ENCODE results near the gene BCKDK. TPM values are rescaled to one million over a fixed set of nuclear protein-coding genes. Genes with fewer than 3 reads are reported as not detected.

BCKDK gene
- total RNA-seq, 1 donor from 2014 or later, result 37.0 TPM

- Mint-ChIP-seq H3K27me3 (ENCODE audit: low read depth) (no peaks in the 10 kb centered on the region), H3K4me3 (no peak overlapping the region), H3K4me1 (no peaks in the 10 kb centered on the region), H3K9me3 (no peaks in the 10 kb centered on the region), H3K36me3 (peaks cover 8% of the 10 kb centered on the region), H3K27ac (no peak overlapping the region)
- no peak for DNase-seq (ENCODE audit: low spot score in 2 of 2, unreplicated experiment in 2 of 2)
- TF ChIP-seq, protein P1, sequence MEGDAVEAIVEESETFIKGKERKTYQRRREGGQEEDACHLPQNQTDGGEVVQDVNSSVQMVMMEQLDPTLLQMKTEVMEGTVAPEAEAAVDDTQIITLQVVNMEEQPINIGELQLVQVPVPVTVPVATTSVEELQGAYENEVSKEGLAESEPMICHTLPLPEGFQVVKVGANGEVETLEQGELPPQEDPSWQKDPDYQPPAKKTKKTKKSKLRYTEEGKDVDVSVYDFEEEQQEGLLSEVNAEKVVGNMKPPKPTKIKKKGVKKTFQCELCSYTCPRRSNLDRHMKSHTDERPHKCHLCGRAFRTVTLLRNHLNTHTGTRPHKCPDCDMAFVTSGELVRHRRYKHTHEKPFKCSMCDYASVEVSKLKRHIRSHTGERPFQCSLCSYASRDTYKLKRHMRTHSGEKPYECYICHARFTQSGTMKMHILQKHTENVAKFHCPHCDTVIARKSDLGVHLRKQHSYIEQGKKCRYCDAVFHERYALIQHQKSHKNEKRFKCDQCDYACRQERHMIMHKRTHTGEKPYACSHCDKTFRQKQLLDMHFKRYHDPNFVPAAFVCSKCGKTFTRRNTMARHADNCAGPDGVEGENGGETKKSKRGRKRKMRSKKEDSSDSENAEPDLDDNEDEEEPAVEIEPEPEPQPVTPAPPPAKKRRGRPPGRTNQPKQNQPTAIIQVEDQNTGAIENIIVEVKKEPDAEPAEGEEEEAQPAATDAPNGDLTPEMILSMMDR (IDR thresholded peaks at IDR 0.05; ENCODE audit: unreplicated experiment), result no peak
Measured at GRCh38 chr16:31085411-31085810, 22.8 kb upstream of the BCKDK start.

DNA sequence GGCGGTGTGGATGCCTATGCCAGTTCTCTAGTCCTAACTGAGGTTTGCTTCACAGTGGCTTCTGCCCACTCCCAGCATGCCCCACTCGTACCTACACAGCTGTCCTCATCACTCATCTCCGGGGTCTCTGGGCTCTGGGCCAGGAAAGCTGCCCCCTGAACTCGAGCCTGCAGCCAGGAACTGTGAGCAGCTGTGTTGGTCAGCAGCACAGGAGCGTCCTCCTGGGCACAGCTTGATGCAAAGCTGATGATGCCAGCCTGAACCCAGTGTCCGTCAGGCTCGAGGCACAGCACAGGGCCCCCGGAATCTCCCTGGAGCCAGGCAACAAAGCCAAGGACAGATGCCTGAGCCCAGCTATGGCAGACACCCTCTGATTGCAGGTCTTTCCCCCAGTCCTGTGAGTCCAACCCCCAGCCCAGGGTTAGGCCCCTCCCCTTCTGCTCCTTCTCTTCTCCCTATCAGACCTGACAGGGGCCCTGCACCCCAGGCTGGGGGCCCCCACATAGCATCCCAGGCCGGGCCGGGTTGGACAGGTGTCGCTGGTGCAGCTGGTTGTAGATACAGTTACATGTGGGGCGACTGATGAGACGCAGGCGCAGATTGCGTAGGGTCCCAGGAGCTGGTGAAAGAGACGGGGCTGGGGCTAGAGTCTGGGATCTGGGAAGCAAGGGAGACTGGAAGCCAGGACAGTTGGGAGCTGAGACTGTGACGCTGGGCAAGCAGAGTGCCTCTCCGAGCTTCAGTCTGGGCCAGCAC is 22.1 kb upstream of the BCKDK start:
- DNase-seq (ENCODE audit: low spot score in 2 of 2, unreplicated experiment in 2 of 2), result no peak
- no peak overlapping the region for H3K4me3 Mint-ChIP-seq
- H3K4me1 Mint-ChIP-seq, result no peaks in the 10 kb centered on the region
- no peaks in the 10 kb centered on the region for H3K27me3 Mint-ChIP-seq (ENCODE audit: low read depth)
- H3K27ac Mint-ChIP-seq, result no peak overlapping the region
- H3K36me3 Mint-ChIP-seq, result peaks cover 4% of the 10 kb centered on the region
- H3K9me3 Mint-ChIP-seq, result no peaks in the 10 kb centered on the region
- TF ChIP-seq, protein P1 (IDR thresholded peaks at IDR 0.05; ENCODE audit: unreplicated experiment), result no peak

- DNase-seq (ENCODE audit: low spot score in 2 of 2, unreplicated experiment in 2 of 2), result no peak
- Mint-ChIP-seq H3K36me3 (peaks cover 4% of the 10 kb centered on the region), H3K27ac (no peak overlapping the region), H3K4me3 (no peak overlapping the region), H3K27me3 (ENCODE audit: low read depth) (no peaks in the 10 kb centered on the region), H3K4me1 (no peaks in the 10 kb centered on the region), H3K9me3 (no peaks in the 10 kb centered on the region)
- TF ChIP-seq, protein P1 (IDR thresholded peaks at IDR 0.05; ENCODE audit: unreplicated experiment), result no peak
Measured at GRCh38 chr16:31086629-31086906, 21.6 kb upstream of the BCKDK start.

- TF ChIP-seq, protein P1 (IDR thresholded peaks at IDR 0.05; ENCODE audit: unreplicated experiment), result no peak
- Mint-ChIP-seq H3K4me3 (no peak overlapping the region), H3K9me3 (no peaks in the 10 kb centered on the region), H3K4me1 (no peaks in the 10 kb centered on the region), H3K27ac (no peak overlapping the region), H3K27me3 (ENCODE audit: low read depth) (no peaks in the 10 kb centered on the region), H3K36me3 (peaks cover 2% of the 10 kb centered on the region)
- no peak for DNase-seq (ENCODE audit: low spot score in 2 of 2, unreplicated experiment in 2 of 2)
Measured at GRCh38 chr16:31087481-31087880, 20.7 kb upstream of the BCKDK start.

DNA sequence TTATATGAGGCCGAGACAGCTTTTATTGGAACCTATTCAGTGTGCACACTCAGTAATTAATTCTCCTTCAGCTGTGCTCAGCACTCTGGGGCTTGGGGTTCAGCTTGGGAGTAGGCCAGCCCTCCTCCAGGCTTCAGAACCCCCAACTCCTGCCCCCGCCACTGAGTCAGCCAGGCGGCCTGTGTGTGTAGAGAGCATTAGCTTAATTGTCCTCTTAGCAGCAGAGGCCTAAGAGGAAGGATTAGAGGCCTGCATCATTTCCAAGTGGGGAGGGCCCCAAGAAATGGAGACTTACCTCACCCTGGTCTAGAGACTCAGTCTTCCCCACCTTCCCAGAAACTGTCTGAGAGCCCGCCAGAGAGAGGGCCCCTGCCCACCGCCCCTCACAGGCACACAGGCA is 20.2 kb upstream of the BCKDK start:
- DNase-seq (ENCODE audit: low spot score in 2 of 2, unreplicated experiment in 2 of 2), result no peak
- TF ChIP-seq, protein P1 (IDR thresholded peaks at IDR 0.05; ENCODE audit: unreplicated experiment), result no peak
- Mint-ChIP-seq H3K36me3 (peaks cover 2% of the 10 kb centered on the region), H3K27me3 (ENCODE audit: low read depth) (no peaks in the 10 kb centered on the region), H3K27ac (no peak overlapping the region), H3K4me3 (no peak overlapping the region), H3K9me3 (no peaks in the 10 kb centered on the region), H3K4me1 (no peaks in the 10 kb centered on the region)
